Activated CD4-positive, alpha-beta T cell treated with anti-CD3 and anti-CD28 coated beads for 4 hours (primary cell): ENCODE results near the gene SERPINB11.
"Not testable (repeated sequence)": the region's sequence is repeated elsewhere in the genome, so short reads cannot be mapped to it uniquely, and the experiment has no call there.

ENCODE experiments used
- DNase-seq, 2 donors: peaks; one replicate each; pipeline ENCODE4 v3.0.0-alpha.2; 2020

Gene SERPINB11, protein sequence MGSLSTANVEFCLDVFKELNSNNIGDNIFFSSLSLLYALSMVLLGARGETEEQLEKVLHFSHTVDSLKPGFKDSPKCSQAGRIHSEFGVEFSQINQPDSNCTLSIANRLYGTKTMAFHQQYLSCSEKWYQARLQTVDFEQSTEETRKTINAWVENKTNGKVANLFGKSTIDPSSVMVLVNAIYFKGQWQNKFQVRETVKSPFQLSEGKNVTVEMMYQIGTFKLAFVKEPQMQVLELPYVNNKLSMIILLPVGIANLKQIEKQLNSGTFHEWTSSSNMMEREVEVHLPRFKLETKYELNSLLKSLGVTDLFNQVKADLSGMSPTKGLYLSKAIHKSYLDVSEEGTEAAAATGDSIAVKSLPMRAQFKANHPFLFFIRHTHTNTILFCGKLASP

DNA sequence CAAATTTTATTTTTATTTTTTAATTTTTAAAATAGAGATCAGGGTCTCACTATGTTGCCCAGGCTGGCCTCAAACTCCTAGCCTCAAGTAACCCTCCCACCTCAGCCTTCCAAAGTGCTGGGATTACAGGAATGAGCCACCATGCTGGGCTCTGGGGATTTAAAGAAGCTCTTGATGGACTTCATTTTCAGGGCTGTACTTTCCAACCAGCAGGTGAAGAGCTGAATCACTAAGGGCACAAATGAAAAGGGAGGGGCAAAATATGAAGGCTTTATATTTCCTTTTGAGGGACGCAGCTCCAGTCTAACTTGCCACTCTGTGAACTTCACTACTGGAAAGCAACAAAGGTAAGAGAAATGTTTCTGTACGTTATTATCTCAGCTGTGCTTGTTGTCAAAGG is at the start of gene SERPINB11:
Gene SERPINB11, plus strand, starts transcription at position 301 of the 400 bp plus-strand sequence. CDS start 7,234 bp downstream, outside the sequence.
- DNase-seq: no peak

DNA sequence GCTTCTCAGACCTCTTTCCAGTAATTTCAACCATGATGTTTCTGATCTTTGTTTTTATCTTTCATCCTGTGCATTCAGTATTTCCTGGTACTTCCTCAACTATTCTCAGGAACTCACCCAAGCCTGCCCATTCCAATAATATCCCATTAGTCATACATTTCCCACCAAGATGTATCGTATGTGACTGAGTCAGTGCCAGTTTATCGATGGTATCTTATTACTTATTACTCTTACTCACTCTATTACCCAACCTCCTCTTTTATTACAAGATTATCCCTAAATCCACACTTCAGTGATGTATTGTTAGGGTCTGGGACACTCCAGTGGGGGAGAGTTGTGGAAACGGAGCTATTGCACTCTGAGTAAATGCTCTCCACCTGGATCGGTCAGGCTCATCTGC is 43.8 kb upstream of the SERPINB11 start:
- not testable (repeated sequence) for DNase-seq

DNA sequence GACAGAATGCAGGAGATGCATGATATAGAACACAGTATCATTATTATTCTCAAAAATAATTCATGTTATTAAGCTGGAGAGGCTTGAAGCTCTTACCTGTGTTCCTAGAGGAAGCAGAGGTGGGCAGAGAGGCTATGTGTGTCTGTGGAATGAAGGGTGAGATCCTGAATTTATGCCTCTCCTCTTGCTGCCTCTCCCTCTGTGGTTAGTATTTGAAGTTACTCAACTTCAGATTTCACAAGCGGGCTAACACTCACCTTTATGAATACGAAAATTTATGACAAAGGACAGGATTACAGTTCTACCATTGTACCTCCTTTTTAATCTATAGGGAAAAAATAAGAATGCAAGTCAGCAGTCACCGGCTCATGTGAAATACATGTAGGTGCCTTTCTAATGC is 41.0 kb upstream of the SERPINB11 start, which contains the start of gene SERPINB3:
Gene SERPINB3, minus strand, starts transcription at position 144 of the 400 bp plus-strand sequence. CDS start 677 bp downstream, outside the sequence.
- not testable (repeated sequence) for DNase-seq

DNA sequence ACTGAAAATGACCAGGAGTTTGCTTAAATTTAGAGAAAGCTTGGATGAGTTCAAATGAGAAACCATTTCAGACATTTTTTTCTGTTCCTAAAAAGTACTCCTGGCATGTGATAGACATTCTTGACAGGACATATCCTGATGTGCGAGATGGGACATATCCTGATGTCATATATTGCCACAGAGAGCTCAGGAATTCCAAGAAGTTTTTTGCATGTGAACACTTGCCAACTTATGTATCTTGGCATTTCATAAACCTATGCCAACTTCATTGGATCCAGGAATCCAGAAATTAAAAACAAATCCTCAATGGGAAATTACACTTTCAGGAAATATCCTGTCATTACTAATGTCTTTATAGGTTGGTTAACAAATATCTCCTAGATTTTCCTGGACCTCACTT is 38.2 kb upstream of the SERPINB11 start:
- DNase-seq: no peak

DNA sequence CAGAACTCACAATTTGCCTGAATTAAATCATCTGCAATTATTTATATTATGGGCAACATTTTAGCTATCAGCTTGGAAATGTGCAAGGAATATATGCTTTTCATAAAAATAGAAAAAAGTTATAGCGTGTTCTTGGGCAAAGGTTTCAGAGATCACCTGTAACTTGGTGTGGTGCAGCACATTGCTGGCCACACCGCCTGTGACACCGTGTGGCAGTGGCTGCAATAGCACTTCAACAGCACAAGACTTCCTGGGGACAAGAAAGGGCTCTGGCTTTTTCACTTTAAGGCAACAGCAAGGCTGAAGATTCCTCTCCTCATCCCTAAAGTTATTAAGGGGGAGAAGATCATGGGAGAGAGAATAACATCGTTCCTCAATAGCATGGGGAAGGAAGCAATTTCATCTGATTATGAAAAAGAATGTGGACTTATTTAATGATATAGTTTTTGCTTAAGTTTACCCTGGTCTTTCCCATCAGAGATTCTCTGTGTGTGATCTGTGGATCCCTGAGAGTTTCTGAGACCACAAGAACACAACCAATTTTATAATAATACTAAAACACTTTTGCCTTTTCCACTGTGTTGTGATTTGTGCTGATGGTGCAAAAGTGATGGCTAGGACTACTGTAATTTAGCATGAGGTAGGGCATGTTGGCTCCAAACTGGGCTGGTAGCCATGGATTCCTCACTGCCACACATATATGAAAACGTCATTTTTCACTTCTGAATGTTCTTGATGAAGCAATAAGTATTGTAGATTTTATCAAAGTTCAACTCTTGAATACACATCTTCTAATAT is 26.0 kb upstream of the SERPINB11 start:
- DNase-seq: no peak

DNA sequence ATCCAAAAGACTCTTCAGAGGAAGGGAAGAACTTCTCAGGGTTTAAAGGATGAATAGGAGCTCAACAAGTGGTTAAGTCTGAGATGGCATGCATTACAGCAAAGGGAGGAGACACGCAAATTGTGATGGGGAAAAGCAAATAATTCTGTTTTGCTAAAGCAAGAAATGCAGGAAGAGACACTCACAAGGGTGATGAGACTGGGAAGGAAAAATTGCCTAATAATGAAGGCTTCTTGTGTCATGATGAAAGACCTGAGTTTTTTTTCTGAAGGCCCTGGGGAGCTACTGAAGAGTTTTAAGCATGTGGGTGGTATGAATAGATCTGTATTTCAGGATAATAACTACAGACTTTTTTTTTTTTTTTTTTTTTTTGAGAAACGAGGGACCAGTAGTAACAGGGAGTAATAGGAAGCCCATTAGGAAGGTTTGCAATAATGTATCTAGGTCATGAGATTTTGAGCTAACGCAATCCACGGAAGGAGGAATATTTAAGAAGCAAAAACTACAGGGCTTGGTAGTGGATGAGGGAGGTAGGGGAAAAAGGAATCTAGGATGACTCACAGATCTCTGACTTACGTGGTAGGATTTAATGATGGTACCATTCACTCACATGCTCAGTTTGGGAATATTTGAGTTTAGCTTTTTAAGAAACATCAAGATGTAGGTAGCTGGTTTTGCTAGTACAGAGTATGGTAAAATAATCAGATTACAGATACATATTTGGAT is 25.1 kb upstream of the SERPINB11 start:
- no peak for DNase-seq

DNA sequence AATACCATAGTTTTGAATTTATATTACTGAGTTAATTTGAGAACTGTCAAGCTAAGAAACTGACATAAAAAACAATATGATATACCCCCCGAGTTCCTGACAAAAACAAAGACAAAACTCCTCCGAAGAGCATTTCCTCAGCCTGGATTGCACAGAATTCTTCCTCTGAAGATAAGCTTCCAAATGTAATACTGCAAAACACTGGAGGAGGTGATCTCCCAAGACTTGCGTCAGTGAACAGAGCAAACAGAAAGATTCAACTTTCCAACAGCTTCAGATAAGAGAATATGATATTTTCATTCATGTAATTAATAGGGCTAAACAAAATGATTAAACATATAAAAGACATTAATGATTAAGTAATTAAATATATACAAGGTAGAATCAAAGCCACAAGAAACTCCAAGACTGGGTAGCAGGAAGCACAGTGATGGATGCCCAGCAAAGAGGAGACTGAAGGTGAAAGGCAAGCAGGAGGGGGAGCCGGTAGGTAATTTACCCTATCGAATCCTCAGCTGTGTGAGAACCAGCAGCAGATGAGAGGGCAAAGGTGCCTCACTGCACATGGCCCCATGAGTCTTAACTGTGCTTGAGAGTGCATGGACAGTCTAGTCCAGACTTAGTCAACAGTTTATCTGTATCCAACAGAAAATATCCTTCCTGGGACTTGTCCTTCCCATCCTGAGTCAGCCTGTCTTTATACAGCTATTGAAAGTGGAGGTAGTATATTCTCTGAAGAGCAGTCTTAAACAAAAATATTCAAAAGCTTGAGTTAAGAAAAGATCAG is 22.7 kb upstream of the SERPINB11 start:
- DNase-seq: no peak

DNA sequence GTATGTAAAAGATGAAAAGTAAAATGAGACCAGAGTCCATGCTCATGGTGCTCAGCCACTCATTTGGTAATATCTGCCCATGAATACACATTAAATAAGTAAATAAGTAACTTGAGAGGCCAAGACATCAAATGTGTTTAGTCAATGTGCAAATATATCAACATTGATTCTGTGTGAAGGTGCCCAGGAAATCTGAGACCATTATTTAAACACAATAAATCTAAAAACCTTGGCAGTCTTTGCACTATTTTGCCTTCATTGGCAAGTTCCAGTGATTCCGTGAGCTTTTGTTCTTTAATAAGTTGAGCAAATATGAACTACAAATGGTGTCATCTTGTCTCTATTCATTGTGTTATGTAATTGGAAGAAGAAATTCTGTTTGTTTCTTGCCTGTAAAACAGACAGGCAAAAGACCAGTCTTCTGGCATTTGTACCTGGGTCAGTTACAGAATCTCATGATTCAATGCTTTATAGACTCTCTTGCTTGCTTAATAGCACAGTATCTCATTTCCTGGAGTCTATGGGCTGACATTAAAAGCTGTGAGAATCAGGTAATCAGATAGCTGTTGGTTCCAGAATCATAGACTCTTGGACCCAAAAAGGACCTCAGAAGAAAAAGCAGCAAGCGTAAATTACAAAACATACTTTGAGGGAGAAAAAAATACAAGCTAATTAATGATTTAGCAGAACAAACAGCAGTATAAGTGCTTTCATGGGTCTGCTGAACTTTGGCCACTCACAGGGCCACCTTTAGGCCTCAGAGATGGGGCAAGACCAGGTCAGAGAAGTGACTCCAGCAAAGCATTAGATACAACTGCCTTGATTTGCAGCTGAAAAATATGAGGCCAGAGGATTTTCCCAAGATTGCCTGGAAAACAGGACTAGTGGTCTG is 21.1 kb upstream of the SERPINB11 start:
- no peak for DNase-seq

DNA sequence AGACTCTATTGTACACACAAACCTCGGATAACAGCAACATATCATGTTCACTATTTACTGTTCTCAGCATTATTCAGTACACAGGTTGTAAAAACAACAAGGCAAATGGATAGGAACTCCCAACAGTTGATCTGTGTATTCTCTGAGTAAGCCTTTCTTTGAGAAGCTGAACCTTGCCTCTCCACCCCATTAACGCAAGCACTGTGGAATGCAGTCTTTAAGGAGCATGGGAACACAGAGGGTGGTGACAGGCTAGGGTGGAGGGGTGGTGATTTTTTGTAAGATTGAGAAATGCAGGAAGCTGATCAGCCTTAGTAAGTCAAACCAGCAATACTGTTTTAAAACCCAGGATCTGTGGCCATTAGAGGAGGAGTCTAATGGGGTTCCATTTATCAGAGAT is 19.6 kb upstream of the SERPINB11 start:
- no peak for DNase-seq

DNA sequence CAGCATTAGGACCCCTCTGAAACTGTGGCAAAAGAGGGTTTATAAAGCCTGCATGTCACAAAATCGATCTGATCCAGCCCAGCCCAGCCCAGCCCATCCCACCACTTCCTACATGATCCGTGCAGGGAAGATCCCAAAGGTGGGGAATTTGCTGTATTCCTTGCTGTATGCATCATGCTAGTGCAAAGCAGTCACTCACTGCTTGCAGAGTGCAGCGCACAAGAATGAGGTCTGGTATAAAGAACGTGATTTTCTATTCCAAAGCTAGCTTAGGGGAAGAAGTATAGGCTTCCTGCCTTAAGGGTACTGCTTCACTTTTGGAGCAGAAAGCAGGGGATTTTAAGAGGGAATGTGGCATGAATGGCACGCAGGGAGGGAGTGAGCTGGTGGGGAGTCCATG is 18.9 kb upstream of the SERPINB11 start:
- no peak for DNase-seq

DNA sequence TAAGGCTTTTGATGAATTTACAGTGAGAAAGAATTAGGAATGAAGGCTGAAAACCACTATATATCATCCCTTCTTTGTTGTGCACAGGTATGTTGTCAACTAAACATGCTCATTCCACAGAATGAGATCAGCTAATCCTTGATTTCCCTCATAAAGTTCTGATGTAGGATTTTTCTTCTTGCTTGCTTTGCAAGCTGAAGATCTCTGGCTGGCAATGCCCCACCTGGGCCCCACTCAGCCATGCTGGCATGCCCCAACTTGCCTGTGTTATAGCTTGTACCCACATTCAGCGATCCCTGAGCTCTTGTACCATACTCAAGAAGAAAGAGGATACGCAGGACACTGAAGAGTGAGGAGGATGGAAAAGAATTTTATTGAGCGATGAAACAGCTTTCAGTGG is 18.0 kb upstream of the SERPINB11 start:
- no peak for DNase-seq

DNA sequence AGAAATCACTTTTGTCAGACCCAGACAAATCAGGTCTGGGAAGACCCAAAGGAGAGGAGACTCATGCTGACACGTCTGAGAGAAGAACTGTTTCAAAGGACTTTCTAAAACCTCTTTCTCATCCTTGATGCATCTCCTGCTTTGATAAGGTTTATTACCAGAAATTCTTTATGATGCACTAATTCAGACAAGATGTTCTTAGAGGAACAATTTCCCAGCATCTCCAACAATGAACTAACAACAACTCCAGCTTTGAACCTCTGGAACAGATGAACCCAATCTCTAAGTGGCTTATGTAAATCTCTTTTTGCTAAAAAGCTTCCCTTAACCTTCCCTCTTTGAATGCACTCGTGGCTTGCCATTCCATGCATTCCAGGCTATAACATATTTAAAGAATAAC is 15.9 kb upstream of the SERPINB11 start:
- no peak for DNase-seq

DNA sequence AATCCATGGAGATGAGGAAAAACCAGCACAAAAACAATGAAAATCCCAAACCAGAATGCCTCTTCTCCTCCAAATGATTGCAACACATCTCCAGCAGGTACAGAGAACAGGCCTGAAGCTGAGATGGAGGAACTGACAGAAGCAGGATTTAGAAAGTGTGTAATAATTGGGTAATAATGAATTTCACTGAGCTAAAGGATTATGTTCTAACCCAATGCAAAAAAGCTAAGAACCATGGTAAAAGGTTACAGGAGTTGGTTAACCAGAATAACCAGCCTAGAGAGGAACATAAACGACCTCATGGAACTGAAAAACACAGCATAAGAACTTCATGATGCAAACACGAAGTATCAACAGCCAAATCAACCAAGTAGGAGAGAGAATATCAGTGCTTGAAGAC is 13.7 kb upstream of the SERPINB11 start:
- no peak for DNase-seq

DNA sequence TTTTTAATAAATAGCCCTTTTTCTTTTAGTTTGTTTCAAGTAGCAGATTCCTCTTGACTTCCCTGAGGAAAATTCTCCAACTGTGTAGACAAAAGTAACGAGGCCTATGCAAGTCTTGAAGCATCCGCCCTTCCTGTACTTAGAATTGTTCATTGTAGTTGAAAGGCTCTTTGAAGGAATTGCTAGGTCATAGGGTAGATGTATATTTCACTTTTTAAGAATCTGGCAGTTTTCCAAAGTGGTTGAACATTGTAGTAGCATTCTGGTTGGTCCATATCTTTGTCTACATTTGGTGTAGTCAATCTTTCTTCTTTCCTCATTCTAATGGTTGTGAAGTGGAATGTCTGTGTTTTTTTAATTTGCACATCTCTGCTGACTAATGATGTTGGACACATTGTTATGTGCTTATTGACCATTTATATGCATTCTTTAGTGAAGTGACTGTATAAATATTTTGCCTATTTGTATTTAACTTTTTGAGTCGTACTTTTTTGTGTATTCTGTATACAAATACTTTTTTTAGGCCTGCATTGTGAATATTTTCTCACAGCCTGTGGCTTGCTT is 5.6 kb upstream of the SERPINB11 start:
- no peak for DNase-seq

DNA sequence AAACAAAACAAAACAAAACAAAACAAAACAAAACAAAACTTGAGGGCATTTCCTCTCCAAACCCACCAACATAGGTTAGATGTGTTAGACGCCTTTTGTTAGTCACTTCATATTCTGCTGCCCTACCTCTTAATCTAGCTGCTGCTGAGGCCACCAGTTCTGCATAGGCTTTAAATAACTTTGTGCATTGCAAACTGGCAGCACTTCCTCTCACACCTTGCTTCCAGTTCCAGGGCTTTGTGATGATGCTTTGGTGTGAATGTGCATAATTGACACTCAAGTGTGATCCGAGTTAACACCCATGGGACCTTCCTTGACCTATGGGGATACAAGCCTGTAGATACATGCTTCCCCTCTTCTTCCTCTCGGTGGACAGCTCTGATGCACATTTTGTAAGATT is 2.3 kb upstream of the SERPINB11 start:
- no peak for DNase-seq

DNA sequence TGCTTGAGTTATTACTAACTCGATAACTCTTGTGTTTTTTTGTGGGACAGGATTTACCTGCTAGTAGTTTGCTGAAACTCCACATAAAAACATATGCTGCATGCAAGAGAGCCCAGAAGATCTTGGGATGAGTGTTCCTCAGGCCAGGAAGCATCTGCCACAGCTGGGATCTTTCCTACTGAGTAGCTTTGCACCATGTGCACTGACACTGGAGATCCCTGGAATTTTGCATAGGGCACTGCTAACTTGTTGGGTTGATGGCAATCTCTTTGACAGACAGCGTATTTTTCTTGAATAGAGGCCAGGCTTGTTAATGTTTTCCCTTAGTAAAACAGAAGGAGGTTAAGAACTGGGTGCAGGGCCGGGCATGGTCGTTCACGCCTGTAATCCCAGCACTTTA is 808 bp upstream of the SERPINB11 start:
- no peak for DNase-seq

DNA sequence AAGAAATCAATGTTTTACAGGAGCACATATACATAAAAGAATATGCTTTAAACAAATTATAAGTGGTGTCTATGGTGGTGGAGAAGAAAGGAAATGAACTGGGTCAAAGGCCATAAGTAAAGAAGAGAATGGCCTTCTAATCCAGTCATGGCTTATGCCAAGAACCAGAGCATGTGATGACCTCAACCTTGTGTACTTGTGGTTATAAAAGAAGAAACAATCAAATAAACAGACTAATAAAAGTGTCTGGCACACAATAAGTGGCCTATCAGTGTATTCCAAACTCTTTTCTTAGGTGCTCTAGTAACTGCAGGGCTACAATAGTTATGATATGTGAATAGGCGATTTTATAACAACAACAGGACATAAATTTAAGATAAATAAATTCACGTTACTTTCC is 2.6 kb downstream of the SERPINB11 start:
- no peak for DNase-seq

DNA sequence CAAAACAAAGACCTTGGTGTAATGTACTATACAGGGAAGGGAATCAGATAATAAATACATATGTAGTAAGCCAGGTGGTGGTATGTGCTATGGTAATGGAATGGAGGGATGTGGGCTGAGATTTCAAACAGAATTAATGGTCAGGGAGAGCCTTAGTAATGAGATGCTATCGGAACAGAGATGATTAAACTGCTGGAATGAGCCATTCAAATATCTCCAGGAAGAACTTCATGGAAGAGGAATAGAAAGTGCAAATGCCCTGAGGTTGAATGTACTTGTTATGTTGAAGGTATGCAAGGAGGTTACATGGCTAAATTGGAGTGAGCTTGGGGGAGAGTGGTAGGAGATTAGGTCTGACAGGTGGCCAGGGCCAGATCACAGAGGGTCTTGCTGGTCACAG is 5.1 kb downstream of the SERPINB11 start:
- no peak for DNase-seq

DNA sequence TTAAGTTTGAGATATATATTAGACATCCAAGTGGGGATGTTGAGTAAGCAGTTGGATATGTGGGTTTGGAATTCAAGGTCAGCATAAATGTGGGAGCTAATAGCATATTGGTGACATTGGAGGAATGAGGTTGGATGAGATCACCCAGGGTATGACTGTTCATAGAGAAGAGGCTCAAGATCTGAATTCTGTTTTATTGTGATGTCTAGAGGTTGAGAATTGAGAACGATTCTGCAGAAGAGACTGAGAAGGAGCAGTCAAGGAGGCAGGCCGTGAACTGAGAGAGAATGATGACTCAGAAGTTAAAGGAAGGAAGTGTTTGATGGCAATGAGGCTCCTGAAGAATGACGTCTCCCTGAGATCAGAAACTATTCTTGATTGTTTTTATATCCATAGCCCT is 5.9 kb downstream of the SERPINB11 start:
- DNase-seq: no peak

DNA sequence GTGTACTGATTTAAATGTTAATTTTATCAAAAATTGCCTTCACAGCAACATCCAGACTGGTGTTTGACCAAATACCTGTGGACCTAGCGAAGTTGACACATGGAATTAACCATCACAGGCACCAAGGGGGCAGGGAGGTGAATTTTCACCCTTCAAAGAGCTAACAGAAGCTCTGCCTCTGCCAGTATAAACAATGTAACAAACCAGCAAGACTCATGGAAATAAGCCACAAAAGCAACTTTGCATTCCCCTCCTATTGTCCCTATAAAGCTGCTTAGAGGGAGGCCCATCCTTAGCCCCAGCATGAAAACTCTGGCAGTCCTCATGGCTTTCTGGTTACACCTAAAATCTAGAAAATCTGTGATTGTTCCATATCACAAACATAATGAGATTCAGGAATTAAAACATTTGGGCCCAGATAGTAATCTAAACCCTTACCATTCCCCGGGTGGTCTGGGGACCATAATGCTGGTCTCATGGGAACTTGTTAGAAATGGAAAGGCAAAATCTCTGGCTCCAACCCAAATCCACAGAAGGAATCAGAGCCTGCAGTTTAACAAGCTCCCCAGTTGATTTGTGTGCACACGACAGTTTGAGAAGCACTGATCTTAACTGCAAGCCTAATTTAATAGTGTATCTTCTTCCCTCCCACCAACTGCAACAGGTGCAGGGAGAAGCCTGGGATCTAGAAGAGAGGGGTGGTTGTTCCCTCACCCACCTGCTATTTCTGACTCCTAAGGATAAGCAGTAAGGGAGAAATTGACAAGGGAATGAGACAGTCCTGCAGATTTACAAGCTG is 23.1 kb downstream of the SERPINB11 start:
- DNase-seq: no peak
